CD8-positive, alpha-beta memory T cell (primary cell): ENCODE measurements around the gene KREMEN2. TPM values are rescaled to one million over a fixed set of nuclear protein-coding genes. Genes with fewer than 3 reads are reported as not detected.

Experiments used
- CTCF ChIA-PET: fragments of 350-600 bp; sonication (Branson Sonifier 250); formaldehyde crosslinking; loops from one replicate; lab custom pipeline; 2021; ENCODE audit warnings: antibody characterized with exemption; lab: Charles Lee
- POLR2A ChIA-PET: fragments of 350-600 bp; sonication (Branson Sonifier 250); formaldehyde crosslinking; loops from one replicate; lab custom pipeline; 2021; ENCODE audit warnings: antibody characterized with exemption; lab: Charles Lee
- DNase-seq, 5 donors: peaks; one replicate each; pipeline versions ENCODE4 v3.0.0 to v3.0.0-alpha.2; 2020 to 2022; ENCODE audit warnings: mixed read lengths in 1 of 5
- H3K27ac ChIP-seq: one replicate; pipeline ENCODE4 v1.7.0; 2013; ENCODE audit warnings: low read depth, mild to moderate bottlenecking, low read length, moderate library complexity
- H3K27me3 ChIP-seq: 2 replicates; pipeline ENCODE4 v1.7.0; 2013; ENCODE audit warnings: low read length, mild to moderate bottlenecking; ENCODE audit not compliant: insufficient read depth, poor library complexity, severe bottlenecking
- H3K36me3 ChIP-seq: 2 replicates; pipeline ENCODE4 v1.7.0; 2013; ENCODE audit warnings: mild to moderate bottlenecking, low read length, moderate library complexity; ENCODE audit not compliant: insufficient read depth
- H3K4me1 ChIP-seq: 2 replicates; pipeline ENCODE4 v1.7.0; 2013; ENCODE audit warnings: mild to moderate bottlenecking, low read length, moderate library complexity; ENCODE audit not compliant: insufficient read depth
- H3K4me3 ChIP-seq: 2 replicates; pipeline ENCODE4 v1.7.0; 2013; ENCODE audit warnings: mild to moderate bottlenecking, low read length
- H3K9me3 ChIP-seq: 2 replicates; pipeline ENCODE4 v1.7.0; 2013; ENCODE audit warnings: mild to moderate bottlenecking, low read length
- H3K27ac Mint-ChIP-seq, 8 donors: one replicate each; pipeline ENCODE4 v1.8.0; 2020 to 2021; ENCODE audit warnings: mixed read lengths in 8 of 8, mild to moderate bottlenecking in 6 of 8, inconsistent platforms in 3 of 8, moderate library complexity in 3 of 8
- H3K27me3 Mint-ChIP-seq, 2 donors: one replicate each; pipeline ENCODE4 v1.8.0; 2020 to 2021; ENCODE audit warnings: mixed read lengths in 2 of 2, mild to moderate bottlenecking in 1 of 2, moderate library complexity in 1 of 2
- H3K36me3 Mint-ChIP-seq, 3 donors: one replicate each; pipeline ENCODE4 v1.8.0; 2020 to 2021; ENCODE audit warnings: mixed read lengths in 3 of 3, inconsistent platforms in 1 of 3, mild to moderate bottlenecking in 1 of 3
- H3K4me1 Mint-ChIP-seq, 3 donors: one replicate each; pipeline ENCODE4 v1.8.0; 2020 to 2021; ENCODE audit warnings: mixed read lengths in 3 of 3, inconsistent platforms in 1 of 3, mild to moderate bottlenecking in 1 of 3
- H3K4me3 Mint-ChIP-seq, 7 donors: one replicate each; pipeline ENCODE4 v1.8.0; 2020 to 2021; ENCODE audit warnings: mixed read lengths in 7 of 7, mild to moderate bottlenecking in 6 of 7, moderate library complexity in 4 of 7, inconsistent platforms in 2 of 7
- H3K9me3 Mint-ChIP-seq, 5 donors: one replicate each; pipeline ENCODE4 v1.8.0; 2020 to 2022; ENCODE audit warnings: mixed read lengths in 5 of 5, mild to moderate bottlenecking in 3 of 5, moderate library complexity in 2 of 5, inconsistent platforms in 1 of 5
- polyA plus RNA-seq: library from polyadenylated mRNA; unstranded; fragments of 300-500 nt; fragmentation: Illumina TruSeq; gene quantifications from one replicate; pipeline ENCODE4 v1.2.3, GENCODE V29; 2021
- total RNA-seq, 2 experiments: library from RNA; stranded (reverse); gene quantifications; one replicate each; pipeline ENCODE4 v1.2.3, GENCODE V29; 2021

KREMEN2 gene
- total and polyA plus RNA-seq, 3 experiments from 2014 or later = not detected

DNA sequence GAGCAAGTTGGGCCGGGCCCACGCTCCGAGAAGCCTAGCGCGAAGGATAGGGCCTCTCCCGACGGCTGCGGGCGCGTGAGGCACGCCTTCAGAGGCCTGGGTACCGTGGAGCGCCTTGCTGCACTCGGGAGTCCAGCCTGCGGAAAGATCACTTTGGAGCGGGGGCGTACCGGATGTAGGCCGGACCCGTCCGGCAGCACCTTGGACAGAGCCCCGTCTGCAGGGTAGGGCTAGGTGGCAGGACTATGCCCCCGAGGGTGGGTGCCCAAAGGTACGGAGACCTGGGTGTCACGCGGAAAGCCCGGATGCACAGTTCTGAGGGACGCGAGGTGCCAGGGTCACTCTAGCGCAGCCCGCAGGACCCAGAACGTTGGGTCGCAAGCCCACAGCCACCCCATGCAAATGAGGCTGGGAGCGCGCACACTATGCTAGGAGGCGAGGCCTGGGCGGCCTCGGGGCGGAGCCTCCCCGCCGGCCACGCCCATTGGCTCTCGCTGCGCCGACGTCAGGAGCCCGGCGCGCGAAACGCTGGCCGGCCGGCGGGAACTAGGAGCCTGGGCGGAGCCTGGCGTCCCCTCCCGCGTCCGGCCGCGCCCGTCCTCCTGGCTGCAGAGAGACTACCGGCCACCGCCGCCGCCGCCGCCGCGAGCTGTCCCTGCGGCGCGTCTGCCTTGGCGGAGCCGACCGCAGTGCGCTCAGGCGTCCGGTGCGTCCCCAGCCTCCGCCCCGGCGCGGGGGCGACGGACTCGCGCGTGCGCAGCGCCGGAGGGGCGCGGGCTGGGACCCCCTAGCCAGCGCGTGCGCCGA lies 4.9 kb downstream of the KREMEN2 start, which contains the start of gene PAQR4:
PAQR4 (plus strand) TSS at position 611 of the 807 bp plus-strand sequence. CDS start 327 bp downstream, outside the sequence.
- Mint-ChIP-seq H3K4me3 (peak within 1 kb of the TSS; percentile 67 to 88 (median 73)), H3K9me3 (no peaks in the 10 kb centered on the region), H3K27me3 (peaks cover 14 to 29% of the 10 kb centered on the region in 2 donors), H3K36me3 (no peaks in the 10 kb centered on the region), H3K4me1 (peaks cover 12 to 44% (median 15%) of the 10 kb centered on the region in 3 donors), H3K27ac (peak within 1 kb of the TSS in 2 of 8 donors; percentile 48 to 56)
- ChIA-PET CTCF (interaction anchor here (0.7 to 1.2 kb wide), 2 partner anchors 8 to 12 kb away, joined by 3 to 4 read pairs; no protein-coding TSS in a partner anchor), POLR2A (no interaction called here)
- peaks cover 35% of the 10 kb centered on the region for H3K27me3 ChIP-seq
- H3K4me1 ChIP-seq = peaks cover 36% of the 10 kb centered on the region
- H3K36me3 ChIP-seq = no peaks in the 10 kb centered on the region
- DNase-seq = peak; percentile 69 to 76 (median 71)
- no peaks in the 10 kb centered on the region for H3K9me3 ChIP-seq
- peak within 1 kb of the TSS; percentile 71 for H3K4me3 ChIP-seq
- peak within 1 kb of the TSS; percentile 39 for H3K27ac ChIP-seq

DNA sequence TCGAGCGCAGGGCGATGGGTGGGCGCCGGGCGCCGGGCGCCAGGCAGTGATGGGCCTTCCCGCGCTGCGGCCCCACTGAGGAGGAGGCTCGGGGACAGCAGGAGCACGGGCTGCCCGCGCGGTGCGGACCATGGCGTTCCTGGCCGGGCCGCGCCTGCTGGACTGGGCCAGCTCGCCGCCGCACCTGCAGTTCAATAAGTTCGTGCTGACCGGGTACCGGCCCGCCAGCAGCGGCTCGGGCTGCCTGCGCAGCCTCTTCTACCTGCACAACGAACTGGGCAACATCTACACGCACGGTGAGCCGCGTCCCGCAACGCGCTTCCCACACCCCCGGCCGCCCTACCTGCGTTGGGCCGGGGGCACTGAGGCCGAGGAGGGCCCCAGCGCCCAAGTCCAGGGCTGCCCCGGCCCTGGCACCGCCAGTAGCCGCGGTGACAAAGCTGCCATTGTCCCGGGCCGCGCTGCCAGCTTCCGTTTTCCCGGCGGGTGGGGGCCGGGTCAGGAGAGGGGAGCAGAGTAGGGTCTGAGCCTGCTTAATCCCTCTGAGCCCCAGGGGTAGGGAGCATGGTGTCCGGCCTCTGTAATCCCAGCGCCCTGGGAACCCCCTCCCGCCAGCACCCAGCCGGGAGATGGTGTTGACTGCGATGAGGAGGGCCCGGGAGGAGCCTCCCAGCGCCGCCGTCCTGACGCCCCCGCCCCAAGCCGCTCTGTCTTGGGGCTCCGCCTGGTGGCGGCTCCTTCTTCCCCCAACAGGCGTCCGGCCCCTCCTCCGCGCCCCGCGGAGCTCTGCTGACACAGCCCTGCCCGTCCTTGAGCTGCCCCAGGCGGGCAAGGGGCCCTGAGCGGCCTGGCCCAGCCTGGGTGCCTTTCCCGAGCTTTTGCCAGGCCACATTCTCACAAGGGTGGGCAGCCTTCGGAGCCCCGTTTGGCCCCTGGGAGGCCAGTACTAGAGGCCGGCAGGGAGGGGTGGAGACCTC lies 5.8 kb downstream of the KREMEN2 start:
- no peaks in the 10 kb centered on the region for H3K36me3 ChIP-seq
- no peak overlapping the region for H3K27ac Mint-ChIP-seq
- H3K36me3 Mint-ChIP-seq = no peaks in the 10 kb centered on the region
- peak; percentile 40 to 71 (median 55) for DNase-seq
- H3K4me3 ChIP-seq = peak overlapping the region; percentile 71
- ChIA-PET POLR2A (no interaction called here), CTCF (interaction anchor here (0.7 to 1.4 kb wide), 3 partner anchors 9 to 11 kb away, joined by 3 to 4 read pairs (median 3); partner anchors contain the start of gene PKMYT1)
- H3K9me3 Mint-ChIP-seq = no peaks in the 10 kb centered on the region
- peaks cover 27% of the 10 kb centered on the region for H3K4me1 ChIP-seq
- H3K9me3 ChIP-seq = no peaks in the 10 kb centered on the region
- peak overlapping the region; percentile 39 for H3K27ac ChIP-seq
- H3K4me1 Mint-ChIP-seq = peaks cover 10 to 35% (median 11%) of the 10 kb centered on the region in 3 donors
- H3K4me3 Mint-ChIP-seq = peak overlapping the region; percentile 15 to 88 (median 64)
- H3K27me3 ChIP-seq = peaks cover 26% of the 10 kb centered on the region
- H3K27me3 Mint-ChIP-seq = peaks cover 11 to 24% of the 10 kb centered on the region in 2 donors

DNA sequence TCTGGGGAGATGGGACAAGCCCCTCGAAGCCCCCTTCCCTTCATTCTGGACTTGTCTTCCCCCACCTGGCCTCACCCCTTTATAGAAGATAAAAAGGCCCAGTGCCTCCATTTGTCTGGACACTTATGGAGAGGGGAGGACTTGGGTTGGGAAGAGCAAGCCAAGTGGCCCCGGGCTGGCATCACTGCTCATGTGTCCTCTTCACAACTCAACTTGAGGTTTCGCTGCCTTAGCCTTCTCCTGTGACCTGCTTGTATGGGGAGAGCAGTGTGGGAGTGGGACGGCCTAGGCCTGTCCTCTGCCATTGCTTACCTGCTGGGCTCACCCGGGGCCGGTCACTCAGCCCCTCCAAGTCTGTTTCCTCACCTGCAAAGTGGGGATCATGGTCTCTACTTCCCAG lies 6.5 kb downstream of the KREMEN2 start:
- Mint-ChIP-seq H3K9me3 (no peaks in the 10 kb centered on the region), H3K27ac (peak overlapping the region in 1 of 8 donors; percentile 24), H3K4me3 (peak overlapping the region; percentile 43 to 83 (median 65)), H3K27me3 (peaks cover 6 to 21% of the 10 kb centered on the region in 2 donors), H3K4me1 (peaks cover 6 to 28% (median 11%) of the 10 kb centered on the region in 3 donors), H3K36me3 (no peaks in the 10 kb centered on the region)
- peaks cover 22% of the 10 kb centered on the region for H3K27me3 ChIP-seq
- no peaks in the 10 kb centered on the region for H3K36me3 ChIP-seq
- no peaks in the 10 kb centered on the region for H3K9me3 ChIP-seq
- H3K4me3 ChIP-seq = peak overlapping the region; percentile 71
- DNase-seq = no peak
- peaks cover 22% of the 10 kb centered on the region for H3K4me1 ChIP-seq
- peak overlapping the region; percentile 39 for H3K27ac ChIP-seq
- ChIA-PET POLR2A (no interaction called here), CTCF (interaction anchor here (1.4 kb wide), 1 partner anchor 10 kb away, joined by 3 read pairs; the partner anchor contains the start of gene PKMYT1)

DNA sequence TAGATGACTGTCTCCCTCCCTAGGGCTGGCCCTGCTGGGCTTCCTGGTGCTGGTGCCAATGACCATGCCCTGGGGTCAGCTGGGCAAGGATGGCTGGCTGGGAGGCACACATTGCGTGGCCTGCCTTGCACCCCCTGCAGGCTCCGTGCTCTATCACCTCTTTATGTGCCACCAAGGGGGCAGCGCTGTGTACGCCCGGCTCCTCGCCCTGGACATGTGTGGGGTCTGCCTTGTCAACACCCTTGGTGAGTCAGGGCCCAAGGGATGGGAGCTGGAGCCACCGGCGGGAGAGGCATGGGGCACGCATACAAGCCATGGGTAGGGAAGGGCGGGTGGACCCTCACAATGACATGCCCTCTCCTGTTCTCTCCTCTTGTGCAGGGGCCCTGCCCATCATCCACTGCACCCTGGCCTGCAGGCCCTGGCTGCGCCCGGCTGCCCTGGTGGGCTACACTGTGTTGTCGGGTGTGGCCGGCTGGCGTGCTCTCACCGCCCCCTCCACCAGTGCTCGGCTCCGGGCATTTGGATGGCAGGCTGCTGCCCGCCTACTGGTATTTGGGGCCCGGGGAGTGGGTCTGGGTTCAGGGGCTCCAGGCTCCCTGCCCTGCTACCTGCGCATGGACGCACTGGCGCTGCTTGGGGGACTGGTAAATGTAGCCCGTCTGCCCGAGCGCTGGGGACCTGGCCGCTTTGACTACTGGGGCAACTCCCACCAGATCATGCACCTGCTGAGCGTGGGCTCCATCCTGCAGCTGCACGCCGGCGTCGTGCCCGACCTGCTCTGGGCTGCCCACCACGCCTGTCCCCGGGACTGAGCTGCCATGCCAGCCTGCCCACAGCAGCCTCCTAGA lies 7.3 kb downstream of the KREMEN2 start:
- H3K27ac Mint-ChIP-seq = no peak overlapping the region
- CTCF ChIA-PET = interaction anchor here (0.6 to 1.4 kb wide), 2 partner anchors 10 to 31 kb away, joined by 3 read pairs; partner anchors contain the start of gene PKMYT1
- H3K4me3 ChIP-seq = no peak overlapping the region

DNA sequence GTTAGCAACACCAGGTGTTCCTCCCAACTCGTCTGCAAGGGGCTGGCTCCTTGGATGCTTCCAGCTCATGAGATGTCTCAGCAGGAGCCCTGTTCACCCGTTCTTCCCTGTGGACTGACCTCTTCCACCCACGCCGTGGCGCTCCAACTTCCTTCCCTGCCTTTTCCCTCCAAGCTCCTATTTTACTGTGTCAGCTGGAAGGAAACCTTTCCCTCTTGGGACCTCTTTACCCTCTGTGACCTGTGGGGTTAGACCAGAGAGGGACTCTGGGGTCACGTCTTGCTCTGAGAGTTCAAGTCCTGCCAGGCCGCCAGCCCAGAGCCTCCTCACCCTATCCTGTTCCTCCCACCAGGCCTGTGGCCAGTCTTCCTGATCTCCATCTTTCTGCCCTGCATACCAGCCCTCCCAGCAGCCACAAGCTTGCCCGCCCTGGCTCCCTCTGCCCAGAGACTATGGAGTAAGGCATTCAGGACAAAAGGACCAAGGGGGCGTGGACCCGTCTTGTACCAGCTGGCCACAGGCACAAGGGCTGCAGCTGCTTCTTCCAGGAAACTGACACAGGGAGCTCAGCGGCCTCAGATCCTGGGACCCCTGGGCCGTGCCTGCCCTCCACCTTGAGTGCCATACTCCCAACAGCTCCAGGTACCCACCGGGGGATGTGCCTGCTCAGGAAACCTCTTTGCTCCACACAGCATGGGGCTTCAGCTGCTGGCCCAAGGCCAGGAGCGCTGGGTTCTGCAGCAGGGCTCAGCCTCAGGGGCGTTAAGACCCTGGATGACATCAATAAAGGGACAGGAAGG lies 8.1 kb downstream of the KREMEN2 start:
- Histone ChIP-seq H3K9me3 (no peaks in the 10 kb centered on the region), H3K36me3 (no peaks in the 10 kb centered on the region), H3K4me1 (peaks cover 16% of the 10 kb centered on the region), H3K27ac (no peak overlapping the region), H3K4me3 (no peak overlapping the region), H3K27me3 (peaks cover 15% of the 10 kb centered on the region)
- ChIA-PET CTCF (interaction anchor here (0.6 kb wide), 1 partner anchor 31 kb away, joined by 3 read pairs; no protein-coding TSS in a partner anchor), POLR2A (no interaction called here)
- Mint-ChIP-seq H3K4me1 (peaks cover 6 to 23% (median 11%) of the 10 kb centered on the region in 3 donors), H3K27ac (no peak overlapping the region), H3K4me3 (peak overlapping the region in 4 of 7 donors; percentile 20 to 76 (median 52)), H3K9me3 (no peaks in the 10 kb centered on the region), H3K27me3 (peaks cover 6 to 22% of the 10 kb centered on the region in 2 donors), H3K36me3 (no peaks in the 10 kb centered on the region)
- DNase-seq = no peak

More for the DNA sequence above, 7.3 kb downstream of the KREMEN2 start:
- H3K36me3 ChIP-seq = no peaks in the 10 kb centered on the region
- Mint-ChIP-seq H3K4me1 (peaks cover 6 to 23% (median 11%) of the 10 kb centered on the region in 3 donors), H3K9me3 (no peaks in the 10 kb centered on the region), H3K36me3 (no peaks in the 10 kb centered on the region), H3K27me3 (peaks cover 6 to 18% of the 10 kb centered on the region in 2 donors), H3K4me3 (peak overlapping the region; percentile 43 to 83 (median 65))
- H3K27me3 ChIP-seq = peaks cover 15% of the 10 kb centered on the region
- no peak for DNase-seq
- H3K27ac ChIP-seq = no peak overlapping the region
- H3K9me3 ChIP-seq = no peaks in the 10 kb centered on the region
- peaks cover 16% of the 10 kb centered on the region for H3K4me1 ChIP-seq
- POLR2A ChIA-PET = no interaction called here

DNA sequence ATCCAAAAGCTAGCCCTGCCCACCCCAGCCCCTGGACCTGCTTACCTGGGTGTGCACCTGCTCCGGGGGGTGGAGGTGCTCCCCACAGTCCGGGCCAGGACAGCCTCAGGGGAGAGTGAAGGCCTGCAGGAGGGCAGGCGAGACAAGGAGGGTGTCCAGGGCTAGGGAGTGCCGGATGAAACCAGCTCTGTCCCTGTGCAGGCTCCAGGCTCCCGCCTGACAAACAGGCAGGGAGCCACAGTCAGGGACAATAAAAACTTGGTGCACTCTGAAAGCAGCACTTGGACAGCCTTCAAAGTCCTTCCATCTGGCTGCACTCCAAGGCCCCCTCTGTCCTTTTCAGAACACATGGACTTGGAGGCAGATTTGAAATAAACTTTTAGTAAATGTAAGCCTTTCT lies 9.0 kb downstream of the KREMEN2 start:
- Mint-ChIP-seq H3K36me3 (no peaks in the 10 kb centered on the region), H3K27ac (no peak overlapping the region), H3K4me1 (peaks cover 6 to 20% (median 10%) of the 10 kb centered on the region in 3 donors), H3K4me3 (no peak overlapping the region), H3K27me3 (peaks cover 4 to 19% of the 10 kb centered on the region in 2 donors), H3K9me3 (no peaks in the 10 kb centered on the region)
- Histone ChIP-seq H3K4me3 (no peak overlapping the region), H3K27ac (no peak overlapping the region), H3K27me3 (peaks cover 8% of the 10 kb centered on the region), H3K36me3 (no peaks in the 10 kb centered on the region), H3K4me1 (peaks cover 14% of the 10 kb centered on the region), H3K9me3 (no peaks in the 10 kb centered on the region)
- CTCF ChIA-PET = interaction anchor here (1.2 kb wide), 1 partner anchor 56 kb away, joined by 3 read pairs; no protein-coding TSS in a partner anchor
- DNase-seq = no peak
- POLR2A ChIA-PET = no interaction called here
